ENCODE data around the gene POLL. TPM values are rescaled to one million over a fixed set of nuclear protein-coding genes. Genes with fewer than 3 reads are reported as not detected.

The POLL gene
- polyA plus RNA-seq, 2 of the 4 experiments (the other 2 are of a cell fraction): 13.3 to 16.7 TPM

DNA sequence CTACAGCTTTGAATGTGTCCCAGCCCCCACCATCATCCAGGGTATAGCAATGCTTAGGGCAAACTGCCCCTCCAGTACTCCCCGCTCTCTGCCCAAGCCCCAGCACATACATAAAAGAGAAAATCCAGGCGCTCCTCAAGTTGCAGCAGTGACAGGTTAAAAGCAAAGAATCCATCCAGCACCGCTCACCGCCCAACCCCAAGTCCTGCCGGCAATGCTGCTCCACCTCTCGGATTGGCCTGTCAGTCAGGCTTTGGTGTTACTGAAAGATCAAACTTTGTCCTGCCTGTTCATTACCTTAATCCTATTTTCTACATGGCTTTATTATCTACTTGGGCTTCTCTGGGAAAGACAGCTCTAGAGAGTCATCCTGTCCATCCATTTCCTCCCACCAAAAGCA is 31.9 kb upstream of the POLL start:
- no peak overlapping the region for H3K27ac ChIP-seq
- H3K4me2 ChIP-seq: no peak overlapping the region
- FAIRE-seq (no peak), ATAC-seq (no peak), DNase-seq (ENCODE audit: low read depth in 1 of 2, low spot score in 1 of 2) (no peak)
- ChIA-PET POLR2A (no interaction called here), CTCF (no interaction called here)
- no peak for TF ChIP-seq HEYL (CRISPR knock-in tag; IDR thresholded peaks at IDR 0.05)
- TF ChIP-seq RARB (CRISPR knock-in tag; IDR thresholded peaks at IDR 0.05): no peak
- no peak for TF ChIP-seq ESRRA (IDR thresholded peaks at IDR 0.05; ENCODE audit: borderline replicate concordance, low read length)
- TF ChIP-seq NPAS2 (CRISPR knock-in tag; IDR thresholded peaks at IDR 0.05; ENCODE audit: borderline replicate concordance): no peak
- TF ChIP-seq, protein P1, sequence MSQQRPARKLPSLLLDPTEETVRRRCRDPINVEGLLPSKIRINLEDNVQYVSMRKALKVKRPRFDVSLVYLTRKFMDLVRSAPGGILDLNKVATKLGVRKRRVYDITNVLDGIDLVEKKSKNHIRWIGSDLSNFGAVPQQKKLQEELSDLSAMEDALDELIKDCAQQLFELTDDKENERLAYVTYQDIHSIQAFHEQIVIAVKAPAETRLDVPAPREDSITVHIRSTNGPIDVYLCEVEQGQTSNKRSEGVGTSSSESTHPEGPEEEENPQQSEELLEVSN (IDR thresholded peaks at IDR 0.05; ENCODE audit: borderline replicate concordance, low read depth): no peak
- no peak for TF ChIP-seq CBX8 (IDR thresholded peaks at IDR 0.05)
- TF ChIP-seq RNF2 (IDR thresholded peaks at IDR 0.05; ENCODE audit: borderline replicate concordance, low read depth): no peak
- TF ChIP-seq MYC (IDR thresholded peaks at IDR 0.05; ENCODE audit: borderline replicate concordance, low read length): no peak
- no peak for TF ChIP-seq HDAC2 (IDR thresholded peaks at IDR 0.05)
- no peak for TF ChIP-seq HOXB13 (CRISPR knock-in tag; IDR thresholded peaks at IDR 0.05; ENCODE audit: low read depth)
- TF ChIP-seq, protein P2, sequence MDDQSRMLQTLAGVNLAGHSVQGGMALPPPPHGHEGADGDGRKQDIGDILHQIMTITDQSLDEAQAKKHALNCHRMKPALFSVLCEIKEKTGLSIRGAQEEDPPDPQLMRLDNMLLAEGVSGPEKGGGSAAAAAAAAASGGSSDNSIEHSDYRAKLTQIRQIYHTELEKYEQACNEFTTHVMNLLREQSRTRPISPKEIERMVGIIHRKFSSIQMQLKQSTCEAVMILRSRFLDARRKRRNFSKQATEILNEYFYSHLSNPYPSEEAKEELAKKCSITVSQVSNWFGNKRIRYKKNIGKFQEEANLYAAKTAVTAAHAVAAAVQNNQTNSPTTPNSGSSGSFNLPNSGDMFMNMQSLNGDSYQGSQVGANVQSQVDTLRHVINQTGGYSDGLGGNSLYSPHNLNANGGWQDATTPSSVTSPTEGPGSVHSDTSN (IDR thresholded peaks at IDR 0.05): no peak
- TF ChIP-seq FOSB (CRISPR knock-in tag; IDR thresholded peaks at IDR 0.05): no peak
- no peak for TF ChIP-seq BHLHE40 (IDR thresholded peaks at IDR 0.05; ENCODE audit: low read depth, low read length)
- TF ChIP-seq NFE2L2 (conservative IDR thresholded peaks at IDR 0.05; ENCODE audit: low read length): no peak
- TF ChIP-seq GATA3 (IDR thresholded peaks at IDR 0.05; ENCODE audit: borderline replicate concordance): no peak
- no peak for TF ChIP-seq USF2 (IDR thresholded peaks at IDR 0.05)
- TF ChIP-seq, protein P3, sequence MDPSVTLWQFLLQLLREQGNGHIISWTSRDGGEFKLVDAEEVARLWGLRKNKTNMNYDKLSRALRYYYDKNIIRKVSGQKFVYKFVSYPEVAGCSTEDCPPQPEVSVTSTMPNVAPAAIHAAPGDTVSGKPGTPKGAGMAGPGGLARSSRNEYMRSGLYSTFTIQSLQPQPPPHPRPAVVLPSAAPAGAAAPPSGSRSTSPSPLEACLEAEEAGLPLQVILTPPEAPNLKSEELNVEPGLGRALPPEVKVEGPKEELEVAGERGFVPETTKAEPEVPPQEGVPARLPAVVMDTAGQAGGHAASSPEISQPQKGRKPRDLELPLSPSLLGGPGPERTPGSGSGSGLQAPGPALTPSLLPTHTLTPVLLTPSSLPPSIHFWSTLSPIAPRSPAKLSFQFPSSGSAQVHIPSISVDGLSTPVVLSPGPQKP (IDR thresholded peaks at IDR 0.05; ENCODE audit: low read depth, low read length): no peak
- no peak for TF ChIP-seq FOXS1 (CRISPR knock-in tag; IDR thresholded peaks at IDR 0.05)
- TF ChIP-seq PHF8 (IDR thresholded peaks at IDR 0.05; ENCODE audit: borderline replicate concordance, low read depth): no peak
- no peak overlapping the region for H3K4me3 ChIP-seq
- H3K4me1 ChIP-seq: no peaks in the 10 kb centered on the region
- H3K9me3 ChIP-seq: no peaks in the 10 kb centered on the region
- WGBS (ENCODE audit: missing lambda C conversion rate): 95% methylated on average over 6 of the region's 6 CpGs

DNA sequence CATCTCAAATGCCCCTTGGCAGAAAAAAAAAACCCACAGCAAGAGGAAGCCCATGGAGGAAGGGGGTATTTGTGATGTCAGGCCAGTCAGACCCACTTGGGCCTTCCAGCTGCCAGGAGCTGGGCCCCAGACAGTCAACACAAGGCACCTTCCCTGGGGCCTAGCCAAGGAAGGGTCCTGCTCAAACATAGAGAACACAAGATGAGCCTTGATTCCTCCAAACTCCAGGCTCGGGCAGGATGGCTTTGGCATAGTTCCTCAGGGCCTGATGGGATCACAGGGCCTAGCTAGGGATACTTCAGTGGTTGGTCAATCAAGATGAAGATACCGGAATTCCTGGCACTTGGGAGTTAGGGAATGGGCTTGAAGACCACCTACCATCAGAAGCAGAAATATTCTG is 30.8 kb upstream of the POLL start:
- FAIRE-seq: no peak
- Histone ChIP-seq H3K27ac (no peak overlapping the region), H3K4me2 (no peak overlapping the region), H3K4me3 (no peak overlapping the region), H3K4me1 (no peaks in the 10 kb centered on the region), H3K9me3 (no peaks in the 10 kb centered on the region)
- ATAC-seq: no peak
- TF ChIP-seq NPAS2 (CRISPR knock-in tag; IDR thresholded peaks at IDR 0.05; ENCODE audit: borderline replicate concordance) (no peak), HEYL (CRISPR knock-in tag; IDR thresholded peaks at IDR 0.05) (no peak)
- WGBS (ENCODE audit: missing lambda C conversion rate): 75% methylated on average over 2 of the region's 2 CpGs
- DNase-seq (ENCODE audit: low read depth in 1 of 2, low spot score in 1 of 2): no peak
- CTCF ChIA-PET: interaction anchor here (0.6 to 4.5 kb wide), 5 partner anchors 11 to 404 kb away, joined by 3 to 19 read pairs (median 7); no protein-coding TSS in a partner anchor
- POLR2A ChIA-PET: no interaction called here

GRCh38 chr10:101617824-101618568 is 29.9 kb upstream of the POLL start:
- H3K27ac ChIP-seq: no peak overlapping the region
- CTCF ChIA-PET: interaction anchor here (1.0 to 4.5 kb wide), 8 partner anchors 10 to 403 kb away, joined by 3 to 19 read pairs (median 5); no protein-coding TSS in a partner anchor

More at GRCh38 chr10:101617824-101618568, 29.9 kb upstream of the POLL start:
- Histone ChIP-seq H3K9me3 (no peaks in the 10 kb centered on the region), H3K4me3 (no peak overlapping the region), H3K4me1 (no peaks in the 10 kb centered on the region), H3K4me2 (no peak overlapping the region)
- POLR2A ChIA-PET: no interaction called here
- FAIRE-seq (no peak), ATAC-seq (no peak), DNase-seq (ENCODE audit: low read depth in 1 of 2, low spot score in 1 of 2) (no peak)
- TF ChIP-seq TFCP2L1 (CRISPR knock-in tag; IDR thresholded peaks at IDR 0.05) (no peak), PHF8 (IDR thresholded peaks at IDR 0.05; ENCODE audit: borderline replicate concordance, low read depth) (no peak), HDAC2 (IDR thresholded peaks at IDR 0.05) (no peak), HES2 (IDR thresholded peaks at IDR 0.05) (no peak), CHD2 (IDR thresholded peaks at IDR 0.05; ENCODE audit: low read length, partially characterized antibody) (no peak), RNF2 (IDR thresholded peaks at IDR 0.05; ENCODE audit: borderline replicate concordance, low read depth) (no peak), POLR2AphosphoS2 (conservative IDR thresholded peaks at IDR 0.05; ENCODE audit: low read length) (no peak), RAD21 (conservative IDR thresholded peaks at IDR 0.05 in 1 of 2, IDR thresholded peaks at IDR 0.05 in 1 of 2) (no peak)
- 85% methylated on average over 4 of the region's 4 CpGs for WGBS (ENCODE audit: missing lambda C conversion rate)
